AG04449 (cell line): ENCODE measurements around the gene P2RX2.

ENCODE experiments used
- CTCF ChIA-PET: fragments of 350-600 bp; formaldehyde crosslinking; extraction: SDS; loops from one replicate; lab custom pipeline; 2021; ENCODE audit warnings: antibody characterized with exemption; lab: Yijun Ruan, JAX
- POLR2A ChIA-PET: fragments of 400-600, 350-600 bp; formaldehyde crosslinking; extraction: SDS; loops from one replicate; lab custom pipeline; 2020; ENCODE audit warnings: antibody characterized with exemption, inconsistent platforms; lab: Yijun Ruan, JAX
- DNase-seq: peaks from one replicate; pipeline ENCODE4 v3.0.0-alpha.2; 2010; ENCODE audit warnings: low read depth, low spot score
- H3K4me3 ChIP-seq: 2 replicates; pipeline ENCODE4 v1.5.1; 2011; ENCODE audit warnings: low read depth, mild to moderate bottlenecking, control low read depth, low read length
- CTCF ChIP-seq: IDR thresholded peaks from one replicate; pipeline ENCODE4 v1.5.1; 2011; ENCODE audit warnings: mild to moderate bottlenecking, moderate library complexity, low read length, control low read depth, inconsistent platforms; ENCODE audit not compliant: insufficient read depth; ENCODE audit errors: missing control alignments

The P2RX2 gene

GRCh38 chr12:132641811-132642650, 23.5 kb downstream of the P2RX2 start:
- TF ChIP-seq CTCF: no peak
- CTCF ChIA-PET: interaction anchor here (0.8 to 6.2 kb wide), 5 partner anchors 9 to 225 kb away, joined by 3 to 78 read pairs (median 3); no protein-coding TSS in a partner anchor
- POLR2A ChIA-PET: no interaction called here
- H3K4me3 ChIP-seq: no peak overlapping the region
- no peak for DNase-seq

- ChIA-PET POLR2A (no interaction called here), CTCF (interaction anchor here (0.9 to 1.0 kb wide), 2 partner anchors 8 to 29 kb away, joined by 3 to 6 read pairs; no protein-coding TSS in a partner anchor)
- no peak overlapping the region for H3K4me3 ChIP-seq
- DNase-seq: no peak
- TF ChIP-seq CTCF: no peak
Observed at GRCh38 chr12:132642846-132643835, 24.6 kb downstream of the P2RX2 start.

- ChIA-PET POLR2A (no interaction called here), CTCF (interaction anchor here (0.9 to 4.3 kb wide), 3 partner anchors 9 to 14 kb away, joined by 3 to 39 read pairs (median 3); no protein-coding TSS in a partner anchor)
- no peak overlapping the region for H3K4me3 ChIP-seq
- no peak for DNase-seq
- no peak for TF ChIP-seq CTCF
Observed at GRCh38 chr12:132646850-132647249, 28.3 kb downstream of the P2RX2 start.

- no peak for DNase-seq
- H3K4me3 ChIP-seq: no peak overlapping the region
- ChIA-PET POLR2A (no interaction called here), CTCF (interaction anchor here (0.9 to 4.3 kb wide), 3 partner anchors 8 to 31 kb away, joined by 3 to 39 read pairs (median 3); no protein-coding TSS in a partner anchor)
- no peak for TF ChIP-seq CTCF
Observed at GRCh38 chr12:132647858-132648257, 29.3 kb downstream of the P2RX2 start.

GRCh38 chr12:132648616-132649225, 30.1 kb downstream of the P2RX2 start:
- TF ChIP-seq CTCF: no peak
- POLR2A ChIA-PET: no interaction called here
- no peak overlapping the region for H3K4me3 ChIP-seq
- no peak for DNase-seq
- CTCF ChIA-PET: interaction anchor here (1.2 to 4.3 kb wide), 3 partner anchors 11 to 34 kb away, joined by 3 to 39 read pairs (median 9); no protein-coding TSS in a partner anchor
